GM12878 (cell line): Measurements from ENCODE around the gene MSANTD3.

Experiments
- BACH1 ChIP-seq: fragments of 450-650 bp; IDR thresholded peaks from 2 replicates; pipeline ENCODE4 v1.6.1; 2017; ENCODE audit warnings: mild to moderate bottlenecking, borderline replicate concordance
- BCL11A ChIP-seq: IDR thresholded peaks from 2 replicates; pipeline ENCODE4 v1.6.1; 2011; ENCODE audit warnings: low read depth, low read length
- CBX5 ChIP-seq: sonication (generic); IDR thresholded peaks from 2 replicates; pipeline ENCODE4 v1.6.1; 2016; ENCODE audit warnings: low read depth, moderate library complexity, mild to moderate bottlenecking, inconsistent platforms
- ETV6 ChIP-seq, 2 experiments: fragments of 450-650 bp in 1 of 2; IDR thresholded peaks in 1 of 2; conservative IDR thresholded peaks in 1 of 2; 2 replicates each; pipeline ENCODE4 v1.6.1; 2014; ENCODE audit warnings: antibody characterized with exemption in 1 of 2, borderline replicate concordance in 1 of 2, low read depth in 1 of 2, mild to moderate bottlenecking in 1 of 2, moderate library complexity in 1 of 2
- EZH2 ChIP-seq: IDR thresholded peaks from 2 replicates; pipeline ENCODE4 v1.6.1; 2012; ENCODE audit warnings: low read depth, mild to moderate bottlenecking, control low read depth, inconsistent platforms, low read length, borderline replicate concordance; ENCODE audit not compliant: control insufficient read depth
- HCFC1 ChIP-seq: fragments of 150-350 bp; IDR thresholded peaks from 2 replicates; pipeline ENCODE4 v1.6.1; 2014; ENCODE audit warnings: low read length
- HDAC2 ChIP-seq: fragments of 200-600 bp; sonication (generic); IDR thresholded peaks from 2 replicates; pipeline ENCODE4 v1.6.1; 2017
- MTA3 ChIP-seq: IDR thresholded peaks from 2 replicates; pipeline ENCODE4 v1.6.1; 2012; ENCODE audit warnings: low read length, inconsistent platforms, borderline replicate concordance
- POLR2A ChIP-seq: IDR thresholded peaks from 2 replicates; pipeline ENCODE4 v1.6.1; 2011; ENCODE audit warnings: low read depth, mild to moderate bottlenecking, low read length
- RAD51 ChIP-seq: fragments of 450-650 bp; IDR thresholded peaks from 2 replicates; pipeline ENCODE4 v1.6.1; 2016; ENCODE audit warnings: moderate library complexity, mild to moderate bottlenecking, inconsistent platforms
- STAT3 ChIP-seq: IDR thresholded peaks from 2 replicates; pipeline ENCODE4 v1.6.1; 2011; ENCODE audit warnings: low read depth, low read length, improper control_type of control experiment
- TCF12 ChIP-seq: IDR thresholded peaks from 2 replicates; pipeline ENCODE4 v1.6.1; 2011; ENCODE audit warnings: low read depth, mild to moderate bottlenecking, low read length
- TCF7 ChIP-seq: IDR thresholded peaks from 2 replicates; pipeline ENCODE4 v1.6.1; 2014; ENCODE audit warnings: antibody characterized with exemption, borderline replicate concordance
- TF ChIP-seq, protein P1 (sequence below), 3 experiments: IDR thresholded peaks in 2 of 3; conservative IDR thresholded peaks in 1 of 3; 2 replicates each; pipeline ENCODE4 v1.5.1; 2011; ENCODE audit warnings: low read depth in 3 of 3, low read length in 3 of 3, mild to moderate bottlenecking in 3 of 3, control low read depth in 2 of 3, moderate library complexity in 2 of 3, inconsistent platforms in 1 of 3, mixed read lengths in 1 of 3; ENCODE audit not compliant: control insufficient read depth in 2 of 3, insufficient read depth in 1 of 3; ENCODE audit errors: extremely low read depth in 1 of 3

GRCh38 chr9:100428871-100429654 is 2.1 kb downstream of the MSANTD3 start:
- TF ChIP-seq HDAC2 (no peak), BCL11A (no peak), RAD51 (no peak), STAT3 (no peak), POLR2A (no peak), HCFC1 (no peak), BACH1 (no peak), TCF7 (no peak), MTA3 (no peak), ETV6 (conservative IDR thresholded peaks at IDR 0.05 in 1 of 2, IDR thresholded peaks at IDR 0.05 in 1 of 2; ENCODE audit: borderline replicate concordance in 1 of 2, low read depth in 1 of 2) (no peak), EZH2 (no peak), CBX5 (no peak), TCF12 (no peak)
- TF ChIP-seq, protein P1, sequence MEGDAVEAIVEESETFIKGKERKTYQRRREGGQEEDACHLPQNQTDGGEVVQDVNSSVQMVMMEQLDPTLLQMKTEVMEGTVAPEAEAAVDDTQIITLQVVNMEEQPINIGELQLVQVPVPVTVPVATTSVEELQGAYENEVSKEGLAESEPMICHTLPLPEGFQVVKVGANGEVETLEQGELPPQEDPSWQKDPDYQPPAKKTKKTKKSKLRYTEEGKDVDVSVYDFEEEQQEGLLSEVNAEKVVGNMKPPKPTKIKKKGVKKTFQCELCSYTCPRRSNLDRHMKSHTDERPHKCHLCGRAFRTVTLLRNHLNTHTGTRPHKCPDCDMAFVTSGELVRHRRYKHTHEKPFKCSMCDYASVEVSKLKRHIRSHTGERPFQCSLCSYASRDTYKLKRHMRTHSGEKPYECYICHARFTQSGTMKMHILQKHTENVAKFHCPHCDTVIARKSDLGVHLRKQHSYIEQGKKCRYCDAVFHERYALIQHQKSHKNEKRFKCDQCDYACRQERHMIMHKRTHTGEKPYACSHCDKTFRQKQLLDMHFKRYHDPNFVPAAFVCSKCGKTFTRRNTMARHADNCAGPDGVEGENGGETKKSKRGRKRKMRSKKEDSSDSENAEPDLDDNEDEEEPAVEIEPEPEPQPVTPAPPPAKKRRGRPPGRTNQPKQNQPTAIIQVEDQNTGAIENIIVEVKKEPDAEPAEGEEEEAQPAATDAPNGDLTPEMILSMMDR (IDR thresholded peaks at IDR 0.05 in 2 of 3, conservative IDR thresholded peaks at IDR 0.05 in 1 of 3; ENCODE audit: control insufficient read depth in 2 of 3, extremely low read depth in 1 of 3, insufficient read depth in 1 of 3, low read depth in 3 of 3, low read length in 3 of 3) = no peak
